Keratinocyte (primary cell): ENCODE measurements around the gene TNIK. TPM values are rescaled to one million over a fixed set of nuclear protein-coding genes. Genes with fewer than 3 reads are reported as not detected.

Source experiments
- DNase-seq: peaks from one replicate; pipeline ENCODE4 v3.0.0-alpha.2; 2011; ENCODE audit warnings: low read depth, missing footprints, low spot score
- FAIRE-seq: peaks from 2 replicates; lab custom pipeline; 2011; peaks lifted over from hg19 to GRCh38; lab: Jason Lieb, UNC
- H2AFZ ChIP-seq: 2 replicates; pipeline ENCODE4 v1.6.0; 2012; ENCODE audit warnings: low read length, control low read depth, inconsistent platforms; ENCODE audit not compliant: control insufficient read depth
- H3K27ac ChIP-seq: 2 replicates; pipeline ENCODE4 v1.5.1; 2011; ENCODE audit warnings: low read length; ENCODE audit not compliant: control insufficient read depth, insufficient read depth
- H3K27me3 ChIP-seq: 3 replicates; pipeline ENCODE4 v1.6.0; 2011; ENCODE audit warnings: low read length; ENCODE audit not compliant: control insufficient read depth, insufficient read depth; ENCODE audit errors: extremely low read depth
- H3K36me3 ChIP-seq, 2 experiments: 2 replicates in 1 of 2; 3 replicates in 1 of 2; pipeline ENCODE4 v1.5.1; 2011; ENCODE audit warnings: low read length in 2 of 2, mild to moderate bottlenecking in 1 of 2; ENCODE audit not compliant: control insufficient read depth in 2 of 2, insufficient read depth in 2 of 2; ENCODE audit errors: extremely low read depth in 1 of 2
- H3K4me1 ChIP-seq: 3 replicates; pipeline ENCODE4 v1.5.1; 2011; ENCODE audit warnings: low read length; ENCODE audit not compliant: control insufficient read depth, insufficient read depth; ENCODE audit errors: extremely low read depth
- H3K4me2 ChIP-seq: 3 replicates; pipeline ENCODE4 v1.6.0; 2011; ENCODE audit warnings: low read depth, low read length; ENCODE audit not compliant: control insufficient read depth, insufficient read depth; ENCODE audit errors: extremely low read depth
- H3K4me3 ChIP-seq, 3 experiments: fragments of 200-600 bp in 1 of 3; sonication (generic) in 1 of 3; 2 replicates in 2 of 3; 3 replicates in 1 of 3; pipeline ENCODE4 v1.5.1; 2011 to 2016; ENCODE audit warnings: low read length in 3 of 3, mild to moderate bottlenecking in 3 of 3, control low read depth in 2 of 3, inconsistent platforms in 1 of 3, low read depth in 1 of 3, mixed read lengths in 1 of 3, mixed run types in 1 of 3, moderate library complexity in 1 of 3; ENCODE audit not compliant: control insufficient read depth in 2 of 3, insufficient read depth in 2 of 3; ENCODE audit errors: extremely low read depth in 1 of 3
- H3K79me2 ChIP-seq: 2 replicates; pipeline ENCODE4 v1.6.0; 2012; ENCODE audit warnings: low read length; ENCODE audit not compliant: control insufficient read depth, insufficient read depth
- H3K9ac ChIP-seq: 3 replicates; pipeline ENCODE4 v1.6.0; 2011; ENCODE audit warnings: low read length; ENCODE audit not compliant: control insufficient read depth, insufficient read depth; ENCODE audit errors: extremely low read depth
- H3K9me1 ChIP-seq: 3 replicates; pipeline ENCODE4 v1.6.0; 2011; ENCODE audit warnings: low read length; ENCODE audit not compliant: control insufficient read depth, insufficient read depth; ENCODE audit errors: extremely low read depth
- H3K9me3 ChIP-seq: 2 replicates; pipeline ENCODE4 v1.5.1; 2012; ENCODE audit warnings: low read depth, low read length; ENCODE audit not compliant: control insufficient read depth
- H4K20me1 ChIP-seq: 3 replicates; pipeline ENCODE4 v1.6.0; 2011; ENCODE audit warnings: low read length; ENCODE audit not compliant: control insufficient read depth, insufficient read depth; ENCODE audit errors: extremely low read depth
- EZH2 ChIP-seq: IDR thresholded peaks from one replicate; pipeline ENCODE4 v1.6.1; 2012; ENCODE audit warnings: inconsistent platforms, mild to moderate bottlenecking, low read length, moderate library complexity
- dilution Hi-C: fragments of 300-500 bp; cut with MboI; formaldehyde crosslinking; loops from one replicate; pipeline ENCODE4 v1.7.0; 2020; ENCODE audit warnings: low sequenced_read_pairs; ENCODE audit not compliant: extremely low pct_ligation_motif_present
- polyA plus RNA-seq, 5 experiments: library from polyadenylated mRNA; depleted of rRNA in 3 of 5; stranded (reverse) in 3 of 5; stranded (forward) in 1 of 5; unstranded in 1 of 5; fragments of >200 nt; gene quantifications; 1 replicate in 1 of 5; 2 replicates in 3 of 5; 3 replicates in 1 of 5; pipeline versions ENCODE4 v1.2.1 to v1.2.3, GENCODE V29; 2011 to 2012; ENCODE audit warnings: missing spikeins in 2 of 5, low read depth in 1 of 5, low replicate concordance in 1 of 5
- TF ChIP-seq, protein P1 (sequence below), 3 experiments: IDR thresholded peaks in 1 of 3; conservative IDR thresholded peaks in 1 of 3; optimal IDR thresholded peaks in 1 of 3; 2 replicates in 2 of 3; 3 replicates in 1 of 3; pipeline versions ENCODE3 to v1.5.1; 2011; ENCODE audit warnings: low read length in 3 of 3, mild to moderate bottlenecking in 3 of 3, moderate library complexity in 2 of 3, control low read depth in 1 of 3, inconsistent platforms in 1 of 3; ENCODE audit not compliant: insufficient read depth in 2 of 3; ENCODE audit errors: extremely low read depth in 1 of 3

Gene TNIK
- polyA plus RNA-seq, 1 donor (not counting 4 experiments of a cell fraction or from before 2014, with no cell fraction given) = 4.4 TPM

DNA sequence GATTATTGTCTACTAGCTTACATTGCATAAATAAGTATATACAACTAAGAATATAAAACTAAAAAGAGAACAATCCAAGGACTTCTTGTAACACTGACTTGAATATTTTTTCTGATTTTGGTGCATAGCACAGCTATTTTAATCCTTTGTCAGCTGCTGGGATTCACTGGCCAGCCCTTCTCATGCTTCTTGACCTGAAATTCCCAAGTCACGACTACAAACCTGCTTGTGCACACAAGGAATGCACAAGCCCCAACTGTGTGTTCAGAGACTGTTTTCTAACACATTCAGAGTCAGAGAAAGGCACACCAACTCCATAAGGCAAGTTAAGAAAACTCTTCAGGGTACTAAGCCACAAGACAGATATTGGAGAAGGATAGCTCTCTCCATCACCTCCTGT is 80.9 kb downstream of the TNIK start:
- H2AFZ ChIP-seq = no peak overlapping the region
- FAIRE-seq = no peak
- dilution Hi-C loops = no loop called here
- no peak for TF ChIP-seq EZH2
- TF ChIP-seq, protein P1, sequence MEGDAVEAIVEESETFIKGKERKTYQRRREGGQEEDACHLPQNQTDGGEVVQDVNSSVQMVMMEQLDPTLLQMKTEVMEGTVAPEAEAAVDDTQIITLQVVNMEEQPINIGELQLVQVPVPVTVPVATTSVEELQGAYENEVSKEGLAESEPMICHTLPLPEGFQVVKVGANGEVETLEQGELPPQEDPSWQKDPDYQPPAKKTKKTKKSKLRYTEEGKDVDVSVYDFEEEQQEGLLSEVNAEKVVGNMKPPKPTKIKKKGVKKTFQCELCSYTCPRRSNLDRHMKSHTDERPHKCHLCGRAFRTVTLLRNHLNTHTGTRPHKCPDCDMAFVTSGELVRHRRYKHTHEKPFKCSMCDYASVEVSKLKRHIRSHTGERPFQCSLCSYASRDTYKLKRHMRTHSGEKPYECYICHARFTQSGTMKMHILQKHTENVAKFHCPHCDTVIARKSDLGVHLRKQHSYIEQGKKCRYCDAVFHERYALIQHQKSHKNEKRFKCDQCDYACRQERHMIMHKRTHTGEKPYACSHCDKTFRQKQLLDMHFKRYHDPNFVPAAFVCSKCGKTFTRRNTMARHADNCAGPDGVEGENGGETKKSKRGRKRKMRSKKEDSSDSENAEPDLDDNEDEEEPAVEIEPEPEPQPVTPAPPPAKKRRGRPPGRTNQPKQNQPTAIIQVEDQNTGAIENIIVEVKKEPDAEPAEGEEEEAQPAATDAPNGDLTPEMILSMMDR (optimal IDR thresholded peaks at IDR 0.05 in 1 of 3, IDR thresholded peaks at IDR 0.05 in 1 of 3, conservative IDR thresholded peaks at IDR 0.05 in 1 of 3; ENCODE audit: extremely low read depth in 1 of 3, insufficient read depth in 2 of 3, low read length in 3 of 3) = no peak
- H3K27ac ChIP-seq = no peak overlapping the region
- H3K9me1 ChIP-seq = no peaks in the 10 kb centered on the region
- no peak overlapping the region for H3K4me2 ChIP-seq
- no peaks in the 10 kb centered on the region for H3K36me3 ChIP-seq
- H3K9me3 ChIP-seq = no peaks in the 10 kb centered on the region
- no peaks in the 10 kb centered on the region for H3K27me3 ChIP-seq
- no peak for DNase-seq
- no peaks in the 10 kb centered on the region for H4K20me1 ChIP-seq
- H3K4me3 ChIP-seq = no peak overlapping the region
- H3K79me2 ChIP-seq = no peaks in the 10 kb centered on the region
- no peak overlapping the region for H3K9ac ChIP-seq
- peaks cover 21% of the 10 kb centered on the region for H3K4me1 ChIP-seq

DNA sequence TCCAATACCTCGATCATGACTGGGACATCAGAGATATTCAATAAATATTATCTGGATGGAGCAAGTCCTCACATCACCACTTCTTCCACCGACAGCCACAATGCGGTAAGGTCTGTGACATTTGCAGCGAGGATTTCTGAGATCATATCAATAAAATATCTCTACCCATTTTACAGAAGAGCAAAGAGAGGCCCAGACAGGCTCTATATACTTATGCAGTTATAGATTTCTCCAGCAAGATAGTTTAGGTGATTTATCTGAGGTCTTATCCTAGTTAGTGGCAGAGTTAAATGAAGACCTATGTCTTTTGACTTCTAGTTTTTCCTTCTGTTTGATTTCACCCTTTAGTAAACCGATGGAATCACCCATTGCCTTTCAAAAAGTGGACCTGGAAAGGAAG is 81.6 kb downstream of the TNIK start:
- dilution Hi-C loops = no loop called here
- Histone ChIP-seq H3K9ac (no peak overlapping the region), H3K4me1 (peaks cover 22% of the 10 kb centered on the region), H3K4me3 (no peak overlapping the region), H3K27ac (no peak overlapping the region), H4K20me1 (no peaks in the 10 kb centered on the region), H3K36me3 (no peaks in the 10 kb centered on the region), H2AFZ (no peak overlapping the region), H3K4me2 (no peak overlapping the region), H3K79me2 (no peaks in the 10 kb centered on the region), H3K9me3 (no peaks in the 10 kb centered on the region), H3K9me1 (no peaks in the 10 kb centered on the region), H3K27me3 (no peaks in the 10 kb centered on the region)
- TF ChIP-seq, protein P1 (optimal IDR thresholded peaks at IDR 0.05 in 1 of 3, IDR thresholded peaks at IDR 0.05 in 1 of 3, conservative IDR thresholded peaks at IDR 0.05 in 1 of 3; ENCODE audit: extremely low read depth in 1 of 3, insufficient read depth in 2 of 3, low read length in 3 of 3) = no peak
- TF ChIP-seq EZH2 = no peak
- DNase-seq = no peak
- FAIRE-seq = no peak
